ENCODE measurements around the gene CKLF.

DNA sequence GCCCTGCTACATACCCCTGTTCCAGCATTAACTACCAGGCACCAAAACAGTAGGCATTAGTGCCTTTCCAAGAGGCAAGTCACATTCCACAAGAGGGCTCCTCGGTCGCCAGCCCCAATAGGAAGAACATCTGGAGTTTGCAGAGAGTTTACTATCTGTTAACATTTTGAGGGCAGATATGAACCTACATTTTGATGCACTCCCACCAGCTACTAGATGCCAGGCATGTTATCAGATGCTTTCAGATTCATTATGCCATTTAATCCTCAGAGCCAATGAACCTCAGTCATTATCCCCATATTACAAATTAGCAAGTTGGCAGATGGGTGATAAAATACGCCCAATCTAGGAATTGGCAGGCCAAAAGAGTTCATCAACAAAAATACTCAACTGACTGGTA is 22.7 kb downstream of the CKLF start:
- TF ChIP-seq, protein P1, sequence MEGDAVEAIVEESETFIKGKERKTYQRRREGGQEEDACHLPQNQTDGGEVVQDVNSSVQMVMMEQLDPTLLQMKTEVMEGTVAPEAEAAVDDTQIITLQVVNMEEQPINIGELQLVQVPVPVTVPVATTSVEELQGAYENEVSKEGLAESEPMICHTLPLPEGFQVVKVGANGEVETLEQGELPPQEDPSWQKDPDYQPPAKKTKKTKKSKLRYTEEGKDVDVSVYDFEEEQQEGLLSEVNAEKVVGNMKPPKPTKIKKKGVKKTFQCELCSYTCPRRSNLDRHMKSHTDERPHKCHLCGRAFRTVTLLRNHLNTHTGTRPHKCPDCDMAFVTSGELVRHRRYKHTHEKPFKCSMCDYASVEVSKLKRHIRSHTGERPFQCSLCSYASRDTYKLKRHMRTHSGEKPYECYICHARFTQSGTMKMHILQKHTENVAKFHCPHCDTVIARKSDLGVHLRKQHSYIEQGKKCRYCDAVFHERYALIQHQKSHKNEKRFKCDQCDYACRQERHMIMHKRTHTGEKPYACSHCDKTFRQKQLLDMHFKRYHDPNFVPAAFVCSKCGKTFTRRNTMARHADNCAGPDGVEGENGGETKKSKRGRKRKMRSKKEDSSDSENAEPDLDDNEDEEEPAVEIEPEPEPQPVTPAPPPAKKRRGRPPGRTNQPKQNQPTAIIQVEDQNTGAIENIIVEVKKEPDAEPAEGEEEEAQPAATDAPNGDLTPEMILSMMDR (IDR thresholded peaks at IDR 0.05) = no peak
- TF ChIP-seq EP300 (IDR thresholded peaks at IDR 0.05) = no peak
- TF ChIP-seq POLR2A (IDR thresholded peaks at IDR 0.05) = no peak
- no peak for TF ChIP-seq POLR2AphosphoS5 (IDR thresholded peaks at IDR 0.05)
